KBM-7 (cell line): ENCODE data around the gene EXOSC1.
A peak's percentile ranks its signal among the peaks of the same experiment; 100 is the strongest.
"Not testable (repeated sequence)": the region's sequence is repeated elsewhere in the genome, so short reads cannot be mapped to it uniquely, and the experiment has no call there.

Source experiments
- DNase-seq: peaks from one replicate; pipeline ENCODE4 v3.0.0-alpha.2; 2015
- in situ Hi-C: fragments of 300-500 bp; cut with MboI; formaldehyde crosslinking; loops from 2 replicates; pipeline ENCODE4 v1.14.3; 2020; ENCODE audit warnings: low sequenced_read_pairs, low pct_unique_long_range_greater_than_20kb, mixed read lengths

Gene EXOSC1

DNA sequence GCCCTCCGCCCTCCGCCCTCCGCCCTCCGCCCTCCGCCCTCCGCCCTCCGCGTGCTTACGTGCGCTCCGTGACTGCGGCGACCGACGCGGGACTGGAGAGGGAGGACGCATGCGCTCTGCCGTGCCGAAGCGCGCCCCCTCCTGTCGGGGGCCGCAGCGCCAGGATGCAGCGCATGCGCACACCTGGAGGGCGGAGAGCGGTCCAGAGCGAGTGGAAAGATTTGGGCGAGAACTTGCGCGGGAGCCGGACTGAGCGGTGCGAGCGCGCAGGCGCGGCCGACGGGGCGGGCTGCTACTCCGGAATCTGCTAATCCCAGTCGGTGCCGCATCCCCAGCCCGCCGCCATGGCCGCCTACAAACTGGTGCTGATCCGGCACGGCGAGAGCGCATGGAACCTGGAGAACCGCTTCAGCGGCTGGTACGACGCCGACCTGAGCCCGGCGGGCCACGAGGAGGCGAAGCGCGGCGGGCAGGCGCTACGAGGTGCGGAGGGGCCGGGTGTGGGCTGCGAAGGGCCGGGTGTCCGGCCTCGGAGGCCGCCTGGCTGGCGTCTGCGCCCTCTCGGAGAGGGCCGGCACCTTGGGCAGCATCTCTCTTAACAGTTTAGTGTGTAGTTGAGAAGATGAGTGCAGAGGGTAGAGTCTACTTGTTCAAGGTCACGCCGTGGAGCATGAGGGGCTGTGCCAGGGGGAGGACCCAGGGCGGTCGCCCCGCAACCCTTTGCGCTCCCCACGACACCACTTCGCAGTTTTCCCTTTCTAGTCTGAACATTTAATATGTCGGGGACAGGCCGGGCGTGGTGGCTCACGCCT lies 19.6 kb downstream of the EXOSC1 start, which contains the start of gene PGAM1:
TSS of gene PGAM1 (plus strand) at position 228 of the 812 bp plus-strand sequence. CDS start at position 345, 117 bp downstream.
- DNase-seq: peak; percentile 98
- in situ Hi-C loops: no loop called here

DNA sequence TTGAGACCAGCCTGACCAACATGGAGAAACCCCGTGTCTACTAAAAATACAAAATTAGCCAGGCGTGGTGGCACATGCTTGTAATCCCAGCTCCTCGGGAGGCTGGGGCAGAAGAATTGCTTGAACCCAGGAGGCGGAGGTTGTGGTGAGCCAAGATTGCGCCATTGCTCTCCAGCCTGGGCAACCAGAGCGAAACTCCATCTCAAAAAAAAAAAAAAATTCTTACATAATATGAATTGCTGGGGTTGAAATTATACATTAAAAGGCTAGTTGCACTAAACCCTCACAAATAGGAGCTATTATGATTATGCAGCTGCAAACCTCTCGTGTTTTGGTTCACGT lies 22.1 kb downstream of the EXOSC1 start:
- DNase-seq, in situ Hi-C loops: not testable (repeated sequence)

DNA sequence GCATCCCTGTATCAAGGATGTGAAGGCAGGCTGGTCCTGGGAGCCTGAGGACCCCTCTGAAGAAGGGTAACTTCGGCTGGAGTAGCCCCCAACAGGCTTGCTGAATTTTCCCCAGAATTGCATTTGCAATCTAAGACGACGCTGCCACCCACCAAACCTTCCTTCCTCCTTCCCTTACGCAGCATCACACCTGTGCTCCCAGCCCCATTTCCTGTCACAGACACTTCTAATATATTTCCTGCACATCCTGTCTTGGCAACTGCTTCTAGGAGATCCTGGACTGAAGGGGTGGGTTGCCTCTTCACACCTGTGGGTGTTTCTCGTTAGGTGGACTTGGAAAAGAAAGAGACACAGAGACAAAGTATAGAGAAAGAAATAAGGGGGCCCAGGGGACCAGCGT lies 29.2 kb downstream of the EXOSC1 start:
- DNase-seq: no peak

DNA sequence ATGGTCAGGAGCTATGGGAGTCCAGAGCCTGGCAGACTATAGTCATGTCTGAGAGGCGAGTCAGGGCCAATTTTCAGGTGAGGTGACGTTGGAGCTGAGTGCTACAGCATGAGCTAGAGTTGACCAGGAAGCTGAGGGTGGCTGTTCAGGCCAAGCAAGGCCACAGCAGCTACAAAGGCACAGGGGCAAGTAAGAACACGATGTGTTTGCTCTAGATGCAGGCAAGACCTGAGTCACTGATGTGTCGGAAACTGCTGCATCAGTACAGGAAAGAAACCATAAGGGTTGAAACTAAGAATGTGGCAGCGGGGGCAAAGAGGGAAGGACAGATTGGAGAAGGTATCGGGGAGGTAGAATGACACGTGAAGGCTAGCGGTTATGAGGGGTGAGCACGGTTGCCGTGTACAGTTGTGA lies 32.9 kb downstream of the EXOSC1 start:
- in situ Hi-C loops: no loop called here
- DNase-seq: no peak

More for the DNA sequence above, 29.2 kb downstream of the EXOSC1 start:
- in situ Hi-C loops: no loop called here

DNA sequence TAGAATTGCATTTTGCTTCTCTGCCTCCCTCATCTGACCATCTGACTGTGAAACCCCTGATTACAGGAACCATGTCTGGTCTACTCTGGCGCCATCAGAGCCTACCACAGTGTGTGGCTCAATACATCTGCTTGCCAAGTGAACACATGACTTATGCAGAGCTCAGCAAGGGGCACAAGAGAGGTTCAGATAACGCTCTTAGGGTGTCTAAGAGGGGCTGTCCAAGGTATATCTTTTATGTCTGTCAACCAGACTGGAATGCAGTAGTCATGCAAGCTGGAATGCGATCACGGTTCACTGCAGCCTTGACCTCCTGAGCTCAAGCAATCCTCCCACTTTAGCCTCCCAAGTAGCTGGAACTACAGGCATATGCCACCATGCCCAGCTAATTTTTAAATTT lies 34.4 kb downstream of the EXOSC1 start:
- in situ Hi-C loops: no loop called here
- no peak for DNase-seq

DNA sequence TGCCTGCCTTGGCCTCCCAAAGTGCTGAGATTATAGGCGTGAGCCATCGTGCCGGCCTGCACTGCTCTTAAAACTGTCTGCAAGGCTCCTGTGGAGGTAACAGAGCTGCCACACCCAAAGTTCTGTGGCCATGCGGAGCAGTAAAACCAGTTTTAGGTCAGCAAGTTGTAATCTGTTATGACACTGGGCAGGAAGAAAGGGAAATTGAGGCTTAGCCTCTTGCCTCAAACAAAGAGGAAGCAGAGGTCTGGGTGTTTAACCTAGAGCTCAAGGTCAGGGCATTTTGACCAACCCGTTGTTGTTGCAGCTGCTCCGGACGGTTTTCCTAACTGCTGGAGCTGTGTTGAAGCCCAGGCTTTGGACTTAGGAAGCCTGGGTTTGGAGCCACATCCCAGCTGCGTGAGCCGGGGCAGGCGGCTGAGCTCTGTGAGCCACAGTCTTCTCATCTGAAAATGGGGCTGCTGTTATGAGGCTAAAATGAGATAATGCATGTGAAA lies 37.3 kb downstream of the EXOSC1 start:
- in situ Hi-C loops: no loop called here
- DNase-seq: no peak

DNA sequence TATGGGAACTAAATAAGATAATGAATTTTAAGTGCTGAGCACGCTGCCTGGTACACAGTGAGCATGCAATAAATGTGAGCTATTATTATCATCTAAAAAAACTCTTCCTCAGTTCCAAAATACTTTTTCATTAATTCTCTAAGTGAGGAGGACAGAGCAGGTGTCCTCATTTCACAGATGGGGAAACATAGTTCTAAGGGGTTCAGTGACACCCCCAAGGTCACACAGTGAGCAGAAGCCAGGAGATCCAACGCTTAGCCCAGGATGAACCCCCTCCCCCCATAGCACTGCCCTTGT lies 37.9 kb downstream of the EXOSC1 start:
- in situ Hi-C loops: no loop called here
- no peak for DNase-seq

DNA sequence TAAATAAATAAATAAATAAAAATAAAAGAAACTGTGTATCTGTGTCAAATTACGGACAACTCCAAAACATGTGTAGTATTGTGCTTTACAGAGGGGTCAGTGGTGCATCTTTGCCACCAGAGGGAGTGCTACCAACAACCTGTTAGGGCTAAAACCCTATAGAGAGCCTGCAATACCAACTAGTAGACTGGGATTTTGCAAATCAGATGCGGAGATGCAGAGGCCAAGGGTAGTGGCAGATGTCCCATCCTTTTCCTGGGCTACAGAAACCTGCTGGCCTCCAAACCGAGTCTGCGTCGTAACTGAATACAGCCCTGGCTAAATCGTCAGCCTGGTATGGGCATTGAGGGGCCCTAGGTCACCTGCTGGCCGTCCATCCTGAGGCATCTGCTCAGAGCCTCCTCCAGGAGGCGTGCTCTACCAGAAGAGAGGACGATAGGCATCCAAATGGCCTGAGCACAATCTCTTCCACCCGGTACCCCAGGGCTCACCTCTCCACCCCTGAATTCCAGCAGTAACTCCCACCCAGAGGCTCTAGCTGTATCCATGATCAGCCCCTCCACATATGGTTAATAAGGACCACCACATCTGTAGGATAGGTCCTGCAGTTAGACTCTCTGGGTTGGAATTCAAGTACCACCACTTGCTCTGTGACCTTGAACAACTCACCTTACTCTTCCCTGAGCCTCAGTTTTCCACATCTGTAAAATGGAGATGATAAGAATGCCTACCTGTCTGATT lies 38.4 kb downstream of the EXOSC1 start:
- in situ Hi-C loops: no loop called here

DNA sequence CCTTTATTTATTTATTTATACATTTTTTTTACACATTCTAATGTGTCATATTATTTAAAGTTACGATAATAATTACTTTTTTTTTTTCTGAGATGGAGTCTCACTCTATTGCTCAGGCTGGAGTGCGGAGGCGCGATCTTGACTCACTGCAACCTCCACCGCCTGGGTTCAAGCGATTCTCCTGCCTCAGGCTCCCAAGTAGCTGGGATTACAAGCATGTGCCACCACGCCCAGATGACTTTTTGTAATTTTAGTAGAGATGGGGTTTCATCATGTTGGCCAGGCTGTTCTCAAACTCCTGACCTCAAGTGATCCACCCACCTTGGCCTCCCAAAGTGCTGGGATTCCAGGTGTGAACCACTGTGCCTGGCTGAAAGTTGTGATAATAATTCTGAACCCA lies 39.3 kb downstream of the EXOSC1 start:
- DNase-seq, in situ Hi-C loops: not testable (repeated sequence)

More for the DNA sequence above, 38.4 kb downstream of the EXOSC1 start:
- DNase-seq: peak; percentile 89

DNA sequence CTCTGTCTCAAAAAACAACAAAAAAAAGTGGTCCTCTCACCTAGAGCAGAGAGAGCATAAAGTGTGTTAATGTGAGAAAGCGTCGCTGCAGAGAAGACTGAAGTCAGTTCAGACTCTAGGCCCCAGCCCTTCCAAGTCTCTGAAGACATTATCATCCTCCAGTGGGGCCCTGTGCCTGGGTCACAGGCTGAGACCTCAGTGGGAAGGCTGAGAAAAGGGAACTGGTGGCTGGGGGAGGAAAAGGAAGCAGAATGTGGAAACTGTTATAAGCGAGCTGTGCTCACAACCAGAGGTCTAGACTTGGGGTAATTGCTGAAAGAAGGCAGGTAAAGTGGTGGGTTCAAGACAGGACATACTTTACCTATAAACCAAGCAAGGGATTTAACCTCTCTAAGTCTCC lies 39.7 kb downstream of the EXOSC1 start:
- in situ Hi-C loops: no loop called here
- DNase-seq: peak; percentile 85

DNA sequence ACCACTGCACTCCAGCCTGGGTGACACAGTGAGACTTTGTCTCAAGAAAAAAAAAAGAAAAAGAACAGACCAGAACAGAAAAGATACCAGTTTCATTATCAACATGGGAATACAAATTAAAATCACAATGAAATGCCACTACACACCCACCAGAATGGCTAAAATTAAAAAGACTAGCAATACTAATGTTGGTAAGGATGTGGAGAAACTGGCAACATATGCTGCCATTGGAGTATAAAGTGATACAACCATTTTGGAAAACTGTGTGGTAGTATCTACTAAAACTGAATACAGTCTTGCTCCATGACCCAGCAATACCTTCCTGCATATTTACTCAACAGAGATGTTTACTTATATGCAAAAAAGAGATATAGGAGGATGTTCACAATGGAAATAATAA lies 41.8 kb downstream of the EXOSC1 start:
- no peak for DNase-seq
- in situ Hi-C loops: no loop called here

DNA sequence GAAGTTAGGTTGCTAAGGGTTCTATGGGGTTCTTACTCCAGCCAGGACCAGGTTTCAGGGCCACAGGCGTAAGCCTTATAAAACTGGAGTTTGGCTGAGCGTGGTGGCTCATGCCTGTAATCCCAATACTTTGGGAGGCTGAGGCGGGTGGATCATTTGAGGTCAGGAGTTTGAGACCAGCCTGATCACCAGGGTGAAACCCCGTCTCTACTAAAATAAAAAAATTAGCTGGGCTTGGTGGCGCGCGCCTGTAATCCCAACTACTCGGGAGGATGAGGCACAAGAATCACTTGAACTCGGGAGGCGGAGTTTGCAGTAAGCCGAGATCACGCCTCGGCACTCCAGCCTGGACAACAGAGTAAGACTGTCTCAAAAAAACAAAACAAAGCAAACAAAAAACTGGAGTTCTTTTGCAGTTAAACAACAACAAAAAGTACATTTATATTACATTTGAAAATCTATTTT lies 44.3 kb downstream of the EXOSC1 start:
- in situ Hi-C loops: no loop called here
- DNase-seq: no peak

DNA sequence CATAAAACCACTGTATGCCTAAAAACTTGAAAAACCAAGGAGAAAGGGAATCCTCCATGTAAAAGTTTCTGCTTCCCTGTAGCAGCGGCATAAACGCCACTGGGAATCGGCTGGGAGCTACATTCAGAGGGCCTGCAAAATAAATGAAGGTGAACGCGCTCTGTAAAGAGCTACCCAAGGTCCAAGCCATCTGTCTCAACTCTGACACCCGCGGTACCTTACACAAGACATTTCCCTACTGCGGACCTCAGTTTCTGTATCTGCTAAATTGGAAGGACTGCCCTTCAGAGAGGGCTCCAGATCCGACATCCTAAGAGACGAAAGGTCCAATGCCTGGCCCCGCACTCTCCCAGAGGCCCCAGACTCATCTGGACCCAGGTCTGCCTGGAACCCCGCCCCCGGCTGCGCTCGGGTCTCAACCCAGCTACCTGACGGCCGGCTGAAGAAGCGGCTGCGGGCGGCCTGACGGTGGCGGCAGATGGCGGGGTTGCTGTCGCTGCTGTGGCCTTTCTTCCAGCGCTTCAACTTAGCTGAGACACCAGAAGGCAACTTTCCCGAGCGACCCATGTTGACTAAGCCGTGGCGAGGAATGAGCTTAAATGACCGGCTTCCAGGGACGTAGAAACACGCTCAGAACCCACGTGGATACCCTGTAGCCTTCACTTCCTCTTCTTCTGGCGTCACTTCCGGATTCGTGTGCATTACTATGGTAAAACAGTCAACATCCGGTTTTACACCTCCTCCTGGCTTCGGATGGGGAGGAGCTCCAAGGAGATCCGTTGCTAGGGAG lies 44.9 kb downstream of the EXOSC1 start, which contains the start of gene RRP12:
TSS of gene RRP12 (minus strand) at position 676 of the 790 bp plus-strand sequence. CDS start at position 567, 109 bp downstream.
- peak; percentile 96 for DNase-seq
- in situ Hi-C loops: no loop called here

DNA sequence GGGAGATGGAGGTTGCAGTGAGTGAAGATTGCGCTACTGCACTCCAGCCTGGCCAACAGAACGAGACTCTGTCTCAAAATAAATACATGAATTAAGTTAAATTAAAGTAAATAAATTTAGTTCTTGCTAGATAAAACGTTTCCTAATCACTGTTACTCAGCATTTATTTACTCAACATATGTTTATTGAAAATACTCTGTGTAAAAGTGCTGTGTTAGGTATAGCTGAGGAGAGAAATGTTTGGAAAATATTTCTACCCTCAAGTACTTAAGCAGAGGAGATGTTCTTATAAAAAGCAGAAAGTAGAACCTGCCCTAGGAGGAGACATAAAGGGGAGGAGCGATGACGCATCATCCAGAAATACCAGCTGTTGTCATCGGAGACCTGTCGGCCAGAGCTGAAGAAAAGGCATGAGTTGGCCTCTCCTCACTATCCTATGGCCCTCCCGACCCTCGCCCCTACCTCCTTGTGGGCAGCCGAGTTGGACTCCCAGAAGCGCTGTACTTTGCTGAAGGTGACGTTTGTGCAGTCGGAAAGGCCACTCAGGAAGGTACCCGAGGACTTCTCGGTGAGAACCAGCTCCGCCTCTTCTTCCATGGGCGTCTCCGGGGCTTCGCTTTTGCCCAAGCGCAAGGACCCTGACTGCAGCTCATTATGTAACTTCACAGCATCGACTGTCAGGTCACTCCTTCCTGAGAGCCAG lies 45.8 kb downstream of the EXOSC1 start:
- DNase-seq: peak; percentile 75
- in situ Hi-C loops: no loop called here

DNA sequence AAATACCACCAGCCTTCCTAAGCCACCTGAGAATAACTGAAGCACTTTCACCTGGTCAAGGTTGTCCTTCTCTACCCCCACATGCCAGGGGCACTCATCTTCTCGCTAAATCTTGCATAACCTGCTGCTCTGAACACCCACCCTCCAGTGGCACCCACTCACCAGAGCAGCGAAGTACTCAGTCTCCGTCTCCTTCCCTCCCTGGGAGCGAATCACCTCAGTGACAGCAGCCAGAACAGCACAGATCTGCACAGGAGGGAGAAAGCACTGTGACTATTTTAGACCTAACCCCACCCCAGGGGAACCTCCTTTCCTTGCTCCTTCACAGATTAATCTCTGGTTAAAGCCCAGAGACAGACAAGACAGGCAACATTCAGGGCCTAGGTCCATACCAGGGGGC lies 49.8 kb downstream of the EXOSC1 start:
- in situ Hi-C loops: no loop called here
- no peak for DNase-seq

DNA sequence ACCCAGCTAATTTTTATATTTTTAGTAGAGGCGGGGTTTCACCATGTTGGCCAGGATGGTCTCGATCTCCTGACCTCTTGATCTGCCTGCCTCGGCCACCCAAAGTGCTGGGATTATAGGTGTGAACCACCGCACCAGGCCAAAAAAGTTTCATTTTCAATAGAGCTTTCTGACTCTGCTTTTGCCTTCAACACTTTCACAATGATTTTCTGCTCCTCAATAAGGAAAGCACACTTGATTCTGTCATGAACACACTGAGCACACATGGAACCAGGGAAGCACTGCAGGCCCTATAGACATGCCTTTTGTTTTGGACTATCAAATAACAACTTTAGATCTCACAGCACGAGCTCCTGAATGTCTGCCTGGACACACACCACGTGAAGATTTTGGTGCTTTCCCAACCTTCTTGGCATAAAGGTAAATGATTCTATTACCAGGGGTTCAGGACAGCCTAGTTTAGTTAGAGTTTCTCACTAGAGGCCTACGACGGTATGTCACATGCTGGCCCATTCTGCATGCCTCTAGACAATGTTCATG lies 52.7 kb downstream of the EXOSC1 start:
- no peak for DNase-seq
- in situ Hi-C loops: no loop called here

DNA sequence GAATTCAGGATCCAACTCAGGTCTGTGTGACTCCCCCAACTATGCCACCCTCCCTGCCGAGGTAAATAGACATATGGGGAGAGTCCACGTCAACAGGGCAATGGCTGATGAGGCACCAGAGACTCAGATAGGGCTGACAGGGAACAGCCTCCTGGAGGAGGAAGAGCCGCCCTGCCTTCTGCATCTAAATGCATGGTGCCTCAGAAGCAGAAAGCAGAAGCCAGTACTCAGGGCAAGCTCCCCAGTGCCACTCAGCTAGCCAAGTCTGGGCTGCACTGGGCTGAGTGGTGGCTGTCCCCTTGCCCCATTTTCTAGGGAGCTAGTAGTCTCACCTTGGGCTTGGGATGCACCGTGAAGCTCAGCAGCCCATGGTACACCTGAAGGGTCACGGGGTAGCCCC lies 55.7 kb downstream of the EXOSC1 start:
- in situ Hi-C loops: no loop called here
- DNase-seq: no peak

DNA sequence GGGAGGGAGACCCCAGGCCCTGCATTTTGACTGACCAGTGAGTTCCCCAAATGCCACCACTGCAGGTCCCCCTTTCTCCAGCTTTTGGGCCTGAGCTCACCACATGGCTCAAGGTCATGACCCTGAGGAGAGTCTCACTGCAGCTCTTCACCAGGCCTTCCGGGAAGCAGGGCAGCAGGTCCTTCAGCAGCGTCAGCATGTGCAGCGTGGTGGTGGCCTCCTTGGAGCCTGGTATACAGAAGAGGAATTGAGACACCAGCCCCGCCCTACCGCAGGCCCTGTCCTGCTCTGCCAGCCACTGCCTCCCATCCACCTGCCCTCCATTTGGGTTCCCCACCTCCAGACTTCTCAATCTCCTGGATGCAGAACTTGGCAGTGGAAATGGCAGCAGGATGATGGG lies 57.7 kb downstream of the EXOSC1 start:
- DNase-seq: no peak
- in situ Hi-C loops: no loop called here
